OCI-LY1 (cell line): Measurements from ENCODE around the gene ELK4.

ENCODE experiments used
- H2AFZ ChIP-seq: fragments of 200-600 bp; sonication (generic), shearing (Covaris generic); 2 replicates; pipeline ENCODE4 v1.6.0; 2014; ENCODE audit warnings: antibody characterized with exemption, mild to moderate bottlenecking, low read length
- H3F3A ChIP-seq: fragments of 200-600 bp; sonication (generic), shearing (Covaris generic); 2 replicates; pipeline ENCODE4 v1.6.0; 2014; ENCODE audit warnings: mild to moderate bottlenecking, antibody characterized with exemption, low read length, moderate library complexity; ENCODE audit not compliant: insufficient read depth
- H3K27ac ChIP-seq: fragments of 200-600 bp; sonication (generic); 2 replicates; pipeline ENCODE4 v1.5.1; 2014; ENCODE audit warnings: low read length, mixed run types, mild to moderate bottlenecking, low read depth; ENCODE audit not compliant: poor library complexity, severe bottlenecking
- H3K27me3 ChIP-seq: fragments of 200-600 bp; sonication (generic); 2 replicates; pipeline ENCODE4 v1.6.0; 2014; ENCODE audit warnings: antibody characterized with exemption, mild to moderate bottlenecking, low read length, moderate library complexity; ENCODE audit not compliant: insufficient read depth
- H3K36me3 ChIP-seq: fragments of 200-600 bp; sonication (generic); 2 replicates; pipeline ENCODE4 v1.6.1; 2014; ENCODE audit warnings: mild to moderate bottlenecking, antibody characterized with exemption, low read length, moderate library complexity, mixed read lengths; ENCODE audit not compliant: insufficient read depth
- H3K4me1 ChIP-seq: fragments of 200-600 bp; sonication (generic); 2 replicates; pipeline ENCODE4 v1.5.1; 2014; ENCODE audit warnings: mild to moderate bottlenecking, low read length, moderate library complexity; ENCODE audit not compliant: insufficient read depth, severe bottlenecking
- H3K4me2 ChIP-seq: fragments of 200-600 bp; sonication (generic), shearing (Covaris generic); 2 replicates; pipeline ENCODE4 v1.6.1; 2014; ENCODE audit warnings: low read length
- H3K4me3 ChIP-seq: fragments of 200-600 bp; sonication (generic); 2 replicates; pipeline ENCODE4 v1.5.1; 2014; ENCODE audit warnings: low read length, low read depth, mild to moderate bottlenecking, mixed read lengths; ENCODE audit not compliant: poor library complexity, severe bottlenecking
- H3K79me2 ChIP-seq: fragments of 200-600 bp; shearing (Covaris generic); 2 replicates; pipeline ENCODE4 v1.6.1; 2016; ENCODE audit warnings: mixed run types, low read length, mixed read lengths; ENCODE audit not compliant: insufficient read depth
- H3K9ac ChIP-seq: fragments of 200-600 bp; sonication (generic), shearing (Covaris generic); 2 replicates; pipeline ENCODE4 v1.6.1; 2014; ENCODE audit warnings: mild to moderate bottlenecking, low read length, mixed read lengths
- H3K9me2 ChIP-seq: fragments of 200-600 bp; sonication (generic), shearing (Covaris generic); 2 replicates; pipeline ENCODE4 v1.6.1; 2014; ENCODE audit warnings: low read depth, mild to moderate bottlenecking, low read length, mixed read lengths
- H3K9me3 ChIP-seq: fragments of 200-600 bp; shearing (Covaris generic); 2 replicates; pipeline ENCODE4 v1.6.1; 2014; ENCODE audit warnings: low read length, mixed read lengths
- H4K20me1 ChIP-seq: fragments of 200-600 bp; sonication (generic), shearing (Covaris generic); 2 replicates; pipeline ENCODE4 v1.6.0; 2016; ENCODE audit warnings: mild to moderate bottlenecking, low read length; ENCODE audit not compliant: insufficient read depth
- CTCF ChIP-seq: fragments of 200-600 bp; sonication (generic), shearing (Covaris generic); IDR thresholded peaks from 2 replicates; pipeline ENCODE4 v1.5.1; 2017; ENCODE audit warnings: mild to moderate bottlenecking, antibody characterized with exemption, low read length, moderate library complexity, mixed read lengths
- EZH2 ChIP-seq: fragments of 200-600 bp; sonication (generic), shearing (Covaris generic); IDR thresholded peaks from 2 replicates; pipeline ENCODE4 v1.8.0; 2017; ENCODE audit warnings: borderline replicate concordance, mixed run types, mild to moderate bottlenecking, antibody characterized with exemption, low read length, moderate library complexity, mixed read lengths

The ELK4 gene

GRCh38 chr1:205569411-205570172, 62.2 kb downstream of the ELK4 start:
- Histone ChIP-seq H3K27me3 (peaks cover 5% of the 10 kb centered on the region), H3K79me2 (no peaks in the 10 kb centered on the region), H2AFZ (no peak overlapping the region), H3K9me3 (no peaks in the 10 kb centered on the region), H3K36me3 (no peaks in the 10 kb centered on the region), H3K4me2 (no peak overlapping the region), H3K4me3 (no peak overlapping the region), H3K9ac (no peak overlapping the region), H3F3A (no peaks in the 10 kb centered on the region), H3K9me2 (no peaks in the 10 kb centered on the region), H3K27ac (no peak overlapping the region), H4K20me1 (no peaks in the 10 kb centered on the region), H3K4me1 (no peaks in the 10 kb centered on the region)
- no peak for TF ChIP-seq CTCF
- no peak for TF ChIP-seq EZH2

DNA sequence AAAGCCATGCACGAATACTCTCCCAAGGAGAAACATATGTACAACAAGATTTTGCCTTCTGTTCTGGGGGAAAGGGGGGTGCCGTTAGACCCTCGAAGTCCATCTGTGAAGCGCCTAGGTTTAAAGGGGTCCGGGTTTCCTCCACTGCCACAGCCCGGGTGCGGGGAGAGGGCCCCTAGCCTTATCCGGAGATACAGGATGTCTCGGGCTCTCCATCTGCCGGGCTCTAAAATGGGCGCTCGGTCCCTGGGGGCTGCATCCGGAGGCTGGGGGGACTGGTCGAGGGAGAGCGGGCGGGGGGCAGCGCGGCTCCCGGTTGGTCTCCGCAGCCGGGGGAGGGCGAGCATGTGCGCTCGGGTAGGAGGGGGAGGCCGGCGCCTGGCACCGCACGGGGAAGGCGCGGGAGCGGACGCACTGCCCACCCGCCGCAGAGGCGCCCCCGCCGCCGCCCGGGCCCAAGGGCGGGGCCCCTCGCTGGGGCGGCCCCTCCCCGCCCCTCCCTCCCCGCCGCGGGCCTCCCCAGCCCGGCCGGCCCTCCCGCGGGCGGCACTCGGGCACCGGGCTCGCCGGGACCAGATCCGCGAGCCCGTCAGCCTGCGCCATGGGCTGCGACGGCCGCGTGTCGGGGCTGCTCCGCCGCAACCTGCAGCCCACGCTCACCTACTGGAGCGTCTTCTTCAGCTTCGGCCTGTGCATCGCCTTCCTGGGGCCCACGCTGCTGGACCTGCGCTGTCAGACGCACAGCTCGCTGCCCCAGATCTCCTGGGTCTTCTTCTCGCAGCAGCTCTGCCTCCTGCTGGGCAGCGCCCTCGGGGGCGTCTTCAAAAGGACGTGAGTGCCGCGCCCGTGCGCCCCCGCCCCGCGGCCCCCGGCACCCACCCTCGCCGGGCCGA, 63.1 kb downstream of the ELK4 start:
- H3K27me3 ChIP-seq: peaks cover 5% of the 10 kb centered on the region

GRCh38 chr1:205568135-205568468, 63.7 kb downstream of the ELK4 start:
- H3K9me2 ChIP-seq: no peaks in the 10 kb centered on the region
- H4K20me1 ChIP-seq: no peaks in the 10 kb centered on the region
- peaks cover 5% of the 10 kb centered on the region for H3K27me3 ChIP-seq
- no peak for TF ChIP-seq CTCF
- no peak for TF ChIP-seq EZH2
- H3K79me2 ChIP-seq: no peaks in the 10 kb centered on the region
- H3K36me3 ChIP-seq: no peaks in the 10 kb centered on the region
- no peak overlapping the region for H3K4me2 ChIP-seq
- H3K9me3 ChIP-seq: no peaks in the 10 kb centered on the region
- H2AFZ ChIP-seq: no peak overlapping the region
- H3F3A ChIP-seq: no peaks in the 10 kb centered on the region
- no peak overlapping the region for H3K9ac ChIP-seq
- H3K4me3 ChIP-seq: no peak overlapping the region
- H3K27ac ChIP-seq: no peak overlapping the region
- no peaks in the 10 kb centered on the region for H3K4me1 ChIP-seq

More for the DNA sequence above, 63.1 kb downstream of the ELK4 start:
- H3K4me3 ChIP-seq: no peak overlapping the region
- H3K4me1 ChIP-seq: no peaks in the 10 kb centered on the region
- no peak overlapping the region for H3K4me2 ChIP-seq
- no peaks in the 10 kb centered on the region for H3K36me3 ChIP-seq
- no peaks in the 10 kb centered on the region for H3F3A ChIP-seq
- no peak overlapping the region for H3K9ac ChIP-seq
- no peaks in the 10 kb centered on the region for H3K9me2 ChIP-seq
- H2AFZ ChIP-seq: no peak overlapping the region
- H3K9me3 ChIP-seq: no peaks in the 10 kb centered on the region
- no peak overlapping the region for H3K27ac ChIP-seq
- H3K79me2 ChIP-seq: no peaks in the 10 kb centered on the region
- no peaks in the 10 kb centered on the region for H4K20me1 ChIP-seq
- TF ChIP-seq EZH2: no peak
- no peak for TF ChIP-seq CTCF
